Bronchial epithelial cell (primary cell): ENCODE measurements around the gene ALPI. TPM values are rescaled to one million over a fixed set of nuclear protein-coding genes. Genes with fewer than 3 reads are reported as not detected.

Experiments
- DNase-seq: peaks from one replicate; pipeline ENCODE4 v3.0.0-alpha.2; 2010; ENCODE audit warnings: low read depth
- FAIRE-seq: peaks from 2 replicates; lab custom pipeline; 2011; peaks lifted over from hg19 to GRCh38; lab: Jason Lieb, UNC
- H3K27me3 ChIP-seq: 2 replicates; pipeline ENCODE4 v1.5.1; 2011; ENCODE audit warnings: low read length; ENCODE audit not compliant: control insufficient read depth, insufficient read depth
- H3K36me3 ChIP-seq: 2 replicates; pipeline ENCODE4 v1.5.1; 2011; ENCODE audit warnings: low read length; ENCODE audit not compliant: control insufficient read depth, insufficient read depth
- H3K4me3 ChIP-seq: 2 replicates; pipeline ENCODE4 v1.5.1; 2011; ENCODE audit warnings: mild to moderate bottlenecking, low read depth, low read length, control low read depth
- total RNA-seq: library from RNA; depleted of rRNA; stranded (reverse); fragments of >200 nt; gene quantifications from 2 replicates; pipeline ENCODE4 v1.2.1, GENCODE V29; 2014
- TF ChIP-seq, protein P1 (sequence below): IDR thresholded peaks from 2 replicates; pipeline ENCODE4 v1.5.1; 2011; ENCODE audit warnings: mild to moderate bottlenecking, moderate library complexity, low read length, control low read depth, inconsistent platforms; ENCODE audit not compliant: insufficient read depth, severe bottlenecking

Gene ALPI
- total RNA-seq, 1 donor from 2014 or later, result not detected

DNA sequence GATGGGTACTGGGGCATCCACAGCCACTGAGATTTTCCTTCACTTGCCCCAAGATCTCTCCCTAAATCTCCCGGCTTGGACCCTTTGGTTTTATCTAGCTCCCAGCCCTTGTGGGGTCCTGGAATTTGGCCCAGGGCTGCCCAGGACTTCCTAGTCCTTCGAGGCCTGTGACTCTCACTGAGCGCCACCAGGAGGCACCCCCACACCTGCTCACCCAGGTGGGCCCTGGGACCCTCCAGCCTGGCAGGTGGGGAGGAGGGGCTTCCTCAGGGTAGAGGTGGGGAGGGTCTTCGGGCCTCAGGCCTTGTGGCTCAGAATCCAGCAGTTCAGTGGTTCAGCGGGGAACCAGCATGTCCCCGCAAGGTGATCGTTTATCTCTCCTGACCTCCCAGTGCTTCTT is 52.3 kb downstream of the ALPI start:
- DNase-seq (no peak), FAIRE-seq (no peak)
- Histone ChIP-seq H3K4me3 (no peak overlapping the region), H3K36me3 (no peaks in the 10 kb centered on the region), H3K27me3 (peaks cover 29% of the 10 kb centered on the region)
- TF ChIP-seq, protein P1, sequence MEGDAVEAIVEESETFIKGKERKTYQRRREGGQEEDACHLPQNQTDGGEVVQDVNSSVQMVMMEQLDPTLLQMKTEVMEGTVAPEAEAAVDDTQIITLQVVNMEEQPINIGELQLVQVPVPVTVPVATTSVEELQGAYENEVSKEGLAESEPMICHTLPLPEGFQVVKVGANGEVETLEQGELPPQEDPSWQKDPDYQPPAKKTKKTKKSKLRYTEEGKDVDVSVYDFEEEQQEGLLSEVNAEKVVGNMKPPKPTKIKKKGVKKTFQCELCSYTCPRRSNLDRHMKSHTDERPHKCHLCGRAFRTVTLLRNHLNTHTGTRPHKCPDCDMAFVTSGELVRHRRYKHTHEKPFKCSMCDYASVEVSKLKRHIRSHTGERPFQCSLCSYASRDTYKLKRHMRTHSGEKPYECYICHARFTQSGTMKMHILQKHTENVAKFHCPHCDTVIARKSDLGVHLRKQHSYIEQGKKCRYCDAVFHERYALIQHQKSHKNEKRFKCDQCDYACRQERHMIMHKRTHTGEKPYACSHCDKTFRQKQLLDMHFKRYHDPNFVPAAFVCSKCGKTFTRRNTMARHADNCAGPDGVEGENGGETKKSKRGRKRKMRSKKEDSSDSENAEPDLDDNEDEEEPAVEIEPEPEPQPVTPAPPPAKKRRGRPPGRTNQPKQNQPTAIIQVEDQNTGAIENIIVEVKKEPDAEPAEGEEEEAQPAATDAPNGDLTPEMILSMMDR, result no peak

Other genes starting within 250 kb of the ALPI start
- not detected in 2 replicates for gene ALPP, start 77.4 kb upstream of the ALPI start, total RNA-seq
- gene ALPG, start 49.3 kb upstream of the ALPI start, total RNA-seq, result not detected in 2 replicates
- not detected in 2 replicates for gene ECEL1, start 31.7 kb downstream of the ALPI start, total RNA-seq
- not detected in 2 replicates for gene PRSS56, start 64.2 kb downstream of the ALPI start, total RNA-seq
- not detected in 2 replicates for gene CHRND, start 70.0 kb downstream of the ALPI start, total RNA-seq
- not detected in 2 replicates for gene CHRNG, start 83.5 kb downstream of the ALPI start, total RNA-seq
- 1.1 and 1.5 TPM in 2 replicates for gene TIGD1, start 94.4 kb downstream of the ALPI start, total RNA-seq
- 45.3 and 89.0 TPM in 2 replicates for gene EIF4E2, start 94.5 kb downstream of the ALPI start, total RNA-seq
- not detected in 2 replicates for gene EFHD1, start 177.5 kb downstream of the ALPI start, total RNA-seq
- 44.0 and 57.0 TPM in 2 replicates for gene GIGYF2, start 241.2 kb downstream of the ALPI start, total RNA-seq